ENCODE results near the gene ABHD5.

ABHD5 gene

DNA sequence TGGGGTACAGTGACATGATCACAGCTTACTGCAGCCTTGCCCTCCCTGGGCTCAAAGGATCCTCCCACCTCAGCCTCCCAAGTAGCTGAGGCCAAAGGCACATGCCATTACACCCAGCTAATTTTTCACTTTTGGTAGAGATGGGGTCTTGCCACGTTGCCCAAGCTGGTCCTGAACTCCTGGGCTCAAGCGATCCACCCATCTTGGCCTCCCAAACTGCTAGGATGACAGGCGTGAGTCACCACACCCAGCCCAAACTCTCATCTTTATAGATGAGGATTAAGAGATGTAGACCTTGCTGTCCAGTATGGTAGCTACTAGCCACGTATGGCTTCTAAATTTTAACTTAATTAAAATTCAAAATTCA, 4.4 kb upstream of the ABHD5 start:
- no peak for DNase-seq

DNA sequence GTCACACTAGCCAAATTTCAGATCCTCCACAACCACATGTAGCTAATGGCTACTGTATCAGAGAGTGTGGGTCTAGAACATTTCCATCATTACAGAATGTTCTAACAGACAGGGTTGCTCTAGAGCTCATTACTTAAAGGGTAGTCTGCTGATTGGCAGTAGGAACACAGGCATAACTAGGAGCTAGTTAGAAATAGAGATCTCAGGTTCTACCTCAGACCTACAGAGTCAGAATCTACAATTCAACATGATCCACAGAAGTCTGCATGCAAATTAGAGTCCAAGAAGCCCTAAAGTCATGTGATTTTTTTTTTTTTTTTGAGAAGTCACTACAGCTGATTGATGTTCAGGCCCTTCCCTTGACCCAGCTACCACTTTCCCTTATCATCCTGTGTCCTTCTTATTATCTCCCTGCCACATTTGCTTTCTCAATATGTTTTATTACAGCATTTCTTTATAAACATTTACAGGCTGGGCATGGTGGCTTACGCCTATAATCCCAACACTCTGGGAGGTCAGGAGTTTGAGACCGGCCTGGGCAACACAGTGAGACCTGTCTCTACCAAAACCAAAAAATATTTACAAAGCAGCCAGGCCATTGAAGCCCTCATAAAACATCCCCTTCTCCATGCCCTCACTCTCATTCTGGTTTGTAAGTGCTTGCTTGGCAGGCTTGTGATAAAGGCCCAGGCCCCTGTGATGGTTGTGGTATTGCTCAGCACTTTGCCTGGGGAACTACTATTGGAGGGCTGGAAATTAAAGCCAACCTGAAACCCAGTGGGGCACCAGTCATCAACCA, 3.8 kb upstream of the ABHD5 start:
- DNase-seq: no peak

DNA sequence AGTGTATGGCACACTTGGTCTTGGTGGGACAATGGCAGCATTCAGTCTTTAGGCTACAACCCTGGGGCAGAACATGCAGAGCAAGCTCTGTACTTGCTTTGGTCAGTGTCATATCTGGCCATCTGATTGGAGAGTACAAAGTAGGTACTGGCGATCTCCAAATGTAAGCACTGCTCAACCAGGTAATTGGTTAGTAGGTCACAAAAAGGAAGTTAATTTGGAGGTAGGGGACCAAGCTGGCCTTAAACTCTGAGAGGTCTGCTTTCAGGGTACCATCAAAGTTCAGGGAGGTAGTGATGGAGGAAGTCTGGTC, 3.3 kb upstream of the ABHD5 start:
- no peak for DNase-seq

DNA sequence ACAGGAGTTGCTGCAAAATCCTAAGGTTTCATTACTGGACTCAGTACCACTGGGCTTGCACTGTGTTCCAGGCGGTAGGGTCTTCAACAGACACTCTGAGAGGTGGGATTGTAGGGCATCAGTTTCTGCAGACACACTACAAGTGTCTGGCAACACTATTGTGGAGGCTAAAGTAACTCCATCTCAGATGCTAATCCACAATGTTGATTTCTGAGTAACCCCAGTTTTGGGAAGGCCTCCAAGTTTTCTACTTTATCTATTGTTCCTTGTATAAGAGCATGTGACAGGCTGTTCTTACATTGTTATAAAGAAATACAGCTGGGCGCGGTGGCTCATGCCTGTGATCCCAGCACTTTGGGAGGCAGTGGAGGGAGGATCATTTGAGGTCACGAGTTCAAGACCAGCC, 2.5 kb upstream of the ABHD5 start:
- no peak for DNase-seq

DNA sequence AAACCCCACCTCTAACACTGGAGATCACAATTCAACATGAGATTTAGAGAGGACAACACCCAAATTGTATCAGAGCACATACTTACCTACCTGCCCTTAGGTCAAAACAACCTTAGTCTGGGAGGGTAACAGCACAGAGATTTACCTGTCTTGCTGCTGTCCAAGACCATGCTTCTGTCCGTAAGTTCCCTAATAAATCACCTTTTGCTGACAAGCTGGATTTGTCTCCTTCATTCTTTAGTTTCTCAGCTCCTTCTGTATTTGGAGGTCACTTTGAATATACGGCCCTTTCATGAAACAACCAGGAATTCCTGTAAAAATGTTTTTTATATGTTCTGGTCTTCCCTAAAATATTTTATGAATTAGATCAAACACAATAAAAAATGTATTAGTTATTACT, 1.6 kb upstream of the ABHD5 start:
- no peak for DNase-seq

DNA sequence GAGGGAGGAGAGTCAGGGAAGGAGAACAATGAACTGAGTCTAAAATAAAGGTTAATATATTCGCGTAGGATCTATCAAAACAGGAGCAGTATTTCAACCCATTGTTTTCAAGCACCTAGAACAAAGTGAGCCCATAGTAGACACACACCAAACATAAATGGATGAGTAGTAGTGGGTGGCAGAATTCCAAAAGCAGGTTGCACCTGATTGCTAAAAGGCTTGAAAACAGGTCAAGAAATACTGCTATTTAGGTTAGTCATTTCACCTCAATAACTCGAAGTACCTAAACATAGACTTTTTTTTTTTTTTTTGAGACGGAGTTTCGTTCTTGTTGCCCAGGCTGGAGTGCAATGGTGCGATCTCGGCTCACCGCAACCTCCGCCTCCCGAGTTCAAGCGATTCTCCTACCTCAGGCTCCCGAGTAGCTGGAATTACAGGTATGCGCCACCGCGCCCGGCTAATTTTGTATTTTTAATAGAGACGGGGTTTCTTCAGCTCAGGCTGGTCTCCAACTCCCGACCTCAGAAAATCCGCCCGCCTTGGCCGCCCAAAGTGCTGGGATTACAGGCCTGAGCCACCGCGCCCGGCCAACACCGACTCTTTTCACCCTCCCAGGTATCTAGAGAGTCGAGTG, 855 bp upstream of the ABHD5 start:
- no peak for DNase-seq

DNA sequence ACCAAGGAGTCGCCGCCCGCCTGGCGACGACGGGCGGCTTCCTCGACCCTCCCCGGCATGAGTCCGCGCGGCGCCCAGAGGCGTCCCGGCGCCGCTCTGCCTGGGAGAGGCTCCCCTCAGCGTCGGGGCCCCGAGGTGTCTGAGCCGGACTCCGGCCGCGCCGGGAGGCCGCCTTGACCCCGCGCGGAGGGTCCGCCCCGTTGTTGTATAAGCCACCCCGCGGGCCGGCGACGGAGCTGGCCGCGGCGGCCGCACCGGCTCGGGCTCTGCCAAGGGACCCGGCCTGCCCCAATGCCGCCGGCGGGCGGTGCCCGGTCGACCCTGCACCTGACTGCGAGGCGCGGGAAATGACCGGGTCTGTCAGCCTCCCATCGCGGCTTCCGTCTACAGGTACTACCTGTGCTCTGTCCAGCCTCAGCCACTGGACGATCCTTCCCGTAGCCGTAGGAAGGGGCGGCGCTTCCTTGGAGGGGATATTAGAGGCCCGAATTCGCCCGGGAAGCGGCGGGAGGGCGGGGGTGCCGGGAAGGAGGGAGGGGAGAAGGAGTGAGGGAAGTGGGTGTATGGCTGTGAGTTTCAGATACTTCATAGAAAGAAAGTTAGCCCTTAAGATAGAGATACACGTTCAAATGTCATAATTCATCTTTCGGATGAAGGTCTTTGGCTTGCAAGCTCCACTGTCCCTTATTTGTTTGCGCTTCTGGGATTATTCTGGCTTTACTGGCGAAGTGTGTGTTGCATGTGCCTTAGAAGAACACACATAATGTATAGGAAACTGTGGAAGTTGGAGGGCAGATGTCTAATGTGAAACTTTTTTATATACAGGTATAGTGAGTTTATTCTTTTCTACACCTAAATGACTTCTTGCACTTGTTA, 620 bp downstream of the ABHD5 start:
- DNase-seq: peak; percentile 58

DNA sequence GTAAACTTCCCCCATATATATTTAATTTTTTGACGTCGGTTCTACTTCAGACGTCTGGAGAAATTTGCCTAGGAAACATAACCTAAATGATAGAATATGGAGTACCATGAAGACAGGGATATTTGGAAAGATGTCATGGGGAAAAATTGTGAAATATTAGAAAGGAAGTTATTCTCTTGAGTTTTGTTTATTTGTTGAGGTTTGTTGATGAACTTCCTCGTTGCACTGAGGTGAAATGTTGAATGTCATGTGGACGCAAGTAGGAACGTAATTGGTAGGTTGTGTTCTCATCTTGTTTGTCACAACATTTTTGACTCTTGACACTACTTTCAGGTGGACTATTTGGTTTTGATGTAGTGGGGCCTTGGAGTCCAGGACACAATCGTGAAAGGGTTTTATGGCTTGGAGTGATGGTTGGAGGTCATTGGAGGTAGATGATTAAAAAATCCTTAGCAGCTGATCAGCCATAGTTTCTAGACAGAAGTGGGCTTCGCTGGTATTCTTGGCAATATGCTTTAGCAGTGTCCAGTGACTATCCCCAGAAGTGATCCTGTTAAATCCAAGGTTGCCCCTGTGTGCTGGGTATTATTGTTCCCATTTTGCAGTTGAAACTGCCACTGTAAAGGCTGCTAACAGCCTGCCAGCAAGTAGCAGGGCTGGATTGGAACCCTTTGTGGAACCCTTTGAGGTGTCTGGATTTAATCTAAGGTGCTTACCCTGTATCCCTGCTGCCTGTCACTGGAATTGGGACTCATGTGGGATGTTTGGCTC, 1.5 kb downstream of the ABHD5 start:
- no peak for DNase-seq

DNA sequence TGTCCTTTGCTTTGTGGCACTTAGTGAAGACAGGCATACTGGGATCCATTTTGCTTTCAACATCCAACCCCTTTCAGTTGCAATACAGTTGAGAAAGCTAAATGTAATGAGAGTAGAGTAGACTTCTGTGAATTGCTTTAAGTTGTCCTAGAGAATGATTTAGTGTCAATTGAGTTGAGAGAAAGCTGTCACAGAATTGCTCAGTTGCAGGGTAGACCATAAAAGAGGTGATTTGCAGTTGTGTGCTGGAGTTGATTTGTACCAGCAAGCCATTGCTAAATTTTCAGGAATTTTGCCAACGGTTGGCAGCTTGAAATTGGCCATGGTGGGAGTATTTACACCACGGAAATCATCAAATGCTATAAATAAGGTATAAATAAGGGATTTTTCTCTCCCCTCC, 2.2 kb downstream of the ABHD5 start:
- no peak for DNase-seq

DNA sequence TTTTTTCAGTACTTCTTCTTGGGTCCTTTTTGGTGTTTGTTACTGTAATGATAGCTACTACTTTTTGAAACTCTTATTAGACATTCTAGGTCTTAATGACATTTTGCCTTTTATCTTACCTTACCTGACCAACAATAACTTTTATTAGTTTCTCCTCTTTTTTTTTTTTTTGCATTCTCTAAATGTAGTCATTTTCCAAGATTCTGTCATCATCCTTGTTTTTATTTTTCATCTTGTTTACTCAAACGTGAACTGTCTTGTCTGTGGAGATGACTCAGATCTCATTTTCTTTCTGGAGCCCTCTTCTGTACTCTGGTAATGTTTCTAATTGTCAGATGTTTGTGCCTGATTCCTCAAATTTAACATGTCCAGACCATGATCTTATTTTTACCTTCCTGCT, 2.9 kb downstream of the ABHD5 start:
- DNase-seq: no peak

DNA sequence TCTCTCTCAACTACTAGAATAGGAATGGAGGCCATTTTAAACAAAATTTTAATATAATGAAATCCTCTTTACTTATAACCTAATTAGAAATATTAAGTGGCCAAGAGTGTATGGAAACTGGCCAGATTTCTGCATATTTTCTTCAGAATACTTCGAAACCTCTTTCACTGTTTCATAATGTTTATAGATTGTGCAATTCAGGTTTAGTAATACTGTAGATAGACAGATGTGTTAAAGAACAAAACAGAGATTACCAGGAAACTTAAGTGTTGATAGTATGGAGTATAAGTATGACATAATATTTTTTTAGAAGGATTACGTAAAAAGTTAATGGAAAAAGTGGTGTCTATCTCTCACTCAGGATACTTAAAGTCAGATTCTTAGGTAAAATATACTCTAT, 4.7 kb downstream of the ABHD5 start:
- no peak for DNase-seq

DNA sequence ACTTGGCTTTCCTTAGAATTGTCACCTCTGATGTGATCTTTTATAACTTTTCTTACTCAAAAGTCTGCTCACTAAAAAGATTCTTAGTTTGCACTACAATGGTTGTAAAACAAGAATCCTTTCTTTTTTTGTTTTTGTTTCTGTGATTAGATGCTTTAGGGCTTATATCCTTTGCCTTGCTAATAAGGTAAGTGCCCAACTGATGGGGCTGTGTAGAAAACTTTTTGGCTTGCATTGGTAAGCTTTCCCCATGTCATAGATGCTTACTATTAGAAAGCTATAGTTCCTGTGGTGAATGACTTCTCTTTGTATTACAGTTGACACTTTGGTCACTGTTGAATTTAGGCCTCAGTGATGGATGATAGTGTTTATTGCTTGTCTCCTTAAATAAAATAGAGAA, 5.1 kb downstream of the ABHD5 start:
- no peak for DNase-seq

DNA sequence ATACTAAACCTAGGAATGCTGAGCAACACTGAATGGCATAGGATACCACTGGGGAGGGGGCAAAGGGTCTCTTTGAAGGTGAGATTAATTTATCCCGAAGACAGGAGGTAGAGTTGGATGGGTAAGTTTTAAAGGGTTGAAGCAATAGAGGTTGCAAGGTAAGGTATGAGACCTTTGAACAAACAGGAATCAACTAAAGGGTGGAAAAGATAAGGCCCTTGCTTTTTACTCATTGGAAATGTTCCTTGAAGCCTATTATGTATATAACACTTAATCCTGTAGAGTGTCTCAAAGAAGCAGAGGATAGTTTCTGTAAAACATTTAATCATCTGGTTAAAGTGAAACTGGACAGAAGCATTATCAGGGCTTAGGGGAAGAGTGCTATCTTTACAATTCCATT, 5.7 kb downstream of the ABHD5 start:
- DNase-seq: no peak

DNA sequence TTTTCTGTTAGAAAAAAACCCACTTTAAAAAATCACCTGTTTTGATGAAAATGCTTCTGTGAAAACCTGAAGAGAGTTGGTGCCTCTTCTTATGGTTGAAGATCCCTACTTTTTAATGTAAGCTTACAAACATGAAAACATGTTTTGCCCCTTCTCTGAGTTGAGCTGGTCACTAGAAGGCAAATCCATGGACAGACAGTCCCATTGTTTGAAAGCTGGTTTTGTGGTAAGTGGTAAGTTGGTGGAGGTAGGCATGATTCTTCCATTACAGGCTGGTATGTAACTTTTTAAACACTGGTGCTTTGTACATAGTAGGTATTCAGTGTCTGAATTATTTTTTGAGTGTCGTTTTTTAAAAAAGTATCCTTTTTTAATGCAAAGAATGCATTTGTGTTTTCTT, 6.1 kb downstream of the ABHD5 start:
- no peak for DNase-seq

DNA sequence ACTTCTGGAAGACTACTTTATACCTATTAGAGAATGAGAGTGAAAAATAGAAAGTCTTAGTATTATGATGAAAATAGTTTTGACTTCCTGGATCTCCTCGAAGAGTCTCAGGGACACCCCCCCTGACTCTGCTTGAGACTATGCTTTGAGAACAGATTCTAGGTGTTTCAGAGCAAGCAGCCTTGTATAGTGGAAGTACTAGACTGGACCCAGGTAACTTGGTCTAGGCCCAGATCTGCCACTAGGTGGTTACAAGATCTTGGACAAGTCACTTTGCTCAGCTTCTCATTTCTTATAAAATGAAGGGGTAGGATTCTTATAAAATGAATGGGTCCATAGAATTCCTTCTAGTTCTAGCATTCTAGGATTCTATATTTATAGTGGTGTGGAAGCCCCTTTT, 9.1 kb downstream of the ABHD5 start:
- peak; percentile 10 for DNase-seq

DNA sequence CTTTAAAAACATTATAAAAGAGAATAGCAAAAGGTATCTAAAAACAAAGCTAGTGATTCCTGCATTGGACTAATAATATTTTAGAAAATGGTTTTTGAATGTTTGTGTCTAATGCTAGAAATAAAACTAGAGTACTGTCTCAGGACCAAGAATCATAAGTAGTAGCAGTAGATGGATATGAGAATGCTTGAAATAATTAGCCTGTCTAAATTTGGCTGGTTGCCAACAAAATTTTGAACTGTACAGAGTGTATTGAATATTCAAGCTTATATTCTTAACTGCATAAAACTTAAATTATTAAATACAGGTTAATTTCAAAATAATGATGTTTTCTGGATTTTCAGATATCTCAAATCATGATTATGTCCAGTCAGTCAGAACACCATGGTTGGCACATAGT, 14.0 kb downstream of the ABHD5 start:
- DNase-seq: no peak

DNA sequence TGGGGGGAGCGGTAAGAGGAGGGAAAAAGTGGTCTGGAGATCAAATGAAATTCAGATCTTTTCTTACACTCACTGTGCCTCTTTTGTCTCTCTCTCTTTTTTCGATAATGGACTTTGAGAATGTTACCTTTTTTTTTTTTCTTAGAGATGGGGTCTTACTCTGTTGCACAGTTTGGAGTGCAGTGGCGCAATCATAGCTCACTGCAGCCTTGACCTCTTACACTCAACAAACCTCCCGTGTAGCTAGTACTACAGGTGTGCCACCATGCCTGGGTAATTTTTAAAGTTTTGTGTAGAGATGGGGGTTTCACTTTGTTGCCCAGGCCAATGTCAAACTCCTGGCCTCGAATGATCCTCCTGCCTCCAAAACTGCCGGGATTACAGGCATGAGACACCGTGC, 15.6 kb downstream of the ABHD5 start:
- DNase-seq: no peak

DNA sequence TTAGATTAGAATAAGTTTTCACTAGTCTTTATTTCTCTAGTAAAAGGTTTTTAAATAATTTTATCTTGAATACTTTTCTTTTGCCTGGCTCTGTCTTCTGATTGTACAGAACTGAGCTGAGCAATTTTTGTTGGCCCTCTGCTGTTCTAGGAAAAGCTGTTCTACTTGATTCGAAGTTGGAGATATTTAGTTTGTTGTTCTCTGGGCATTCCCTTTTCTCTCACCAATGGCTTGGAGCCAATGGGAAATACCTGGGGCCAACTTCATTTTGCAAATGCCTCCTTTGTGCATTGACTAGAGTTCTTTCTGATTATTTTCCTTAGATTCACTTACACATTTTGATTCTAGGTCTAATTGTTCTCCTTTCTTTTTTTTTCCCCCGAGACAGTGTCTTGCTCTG, 16.5 kb downstream of the ABHD5 start:
- no peak for DNase-seq

DNA sequence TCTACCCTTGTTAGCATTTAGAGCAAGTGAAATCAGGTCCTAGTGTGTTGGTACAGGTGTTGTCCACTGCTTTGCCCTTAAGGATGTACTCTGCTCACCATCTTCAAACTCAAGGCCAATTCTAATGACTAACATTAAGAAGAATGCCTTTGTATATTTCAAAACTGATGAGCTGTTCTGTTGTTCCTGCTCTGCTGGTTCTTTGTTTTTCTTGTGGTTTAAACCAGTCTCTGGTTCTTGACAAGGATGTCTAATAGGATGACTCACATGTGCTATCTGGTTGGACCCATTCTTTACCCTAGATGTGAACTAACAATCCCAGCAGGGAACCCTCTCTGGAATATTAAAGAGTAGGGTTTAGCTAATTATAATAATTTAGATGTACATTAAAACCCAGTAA, 17.3 kb downstream of the ABHD5 start:
- DNase-seq: no peak

DNA sequence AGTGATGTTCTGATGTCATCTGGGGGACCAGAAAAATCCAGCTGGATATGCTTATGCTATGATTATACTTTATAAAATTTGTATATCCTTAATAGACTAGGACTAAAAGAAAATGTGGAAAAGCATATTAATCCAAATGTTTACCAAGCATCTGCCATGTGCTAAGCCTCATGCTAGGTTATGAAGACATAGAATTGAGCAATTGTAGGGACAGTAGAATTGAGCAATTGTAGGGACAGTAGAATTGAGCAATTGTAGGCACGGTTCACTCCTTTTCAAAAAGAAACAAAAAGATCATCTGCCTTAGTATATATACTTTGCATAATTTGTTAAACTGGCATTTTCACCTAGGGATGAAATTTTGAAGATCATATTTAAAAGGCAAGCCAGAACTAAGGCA, 18.3 kb downstream of the ABHD5 start:
- no peak for DNase-seq

DNA sequence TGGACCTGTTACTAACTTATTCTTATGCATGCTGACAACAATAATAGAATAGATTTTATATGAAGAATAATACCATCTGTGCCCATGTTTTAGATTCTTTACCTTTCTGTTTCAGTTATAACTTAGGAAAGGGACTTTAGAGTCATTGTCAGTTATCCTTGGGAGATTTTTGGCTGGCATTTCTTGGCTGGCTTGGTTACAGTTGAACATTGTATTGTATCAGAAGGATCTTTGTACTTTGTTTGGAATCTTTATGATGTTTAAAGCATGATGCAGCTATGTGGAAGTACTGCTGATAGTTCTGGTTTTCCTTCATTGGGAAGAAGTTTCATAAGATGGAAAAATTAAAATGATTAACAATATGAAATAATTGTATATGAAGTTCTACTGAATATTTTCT, 19.9 kb downstream of the ABHD5 start:
- no peak for DNase-seq

DNA sequence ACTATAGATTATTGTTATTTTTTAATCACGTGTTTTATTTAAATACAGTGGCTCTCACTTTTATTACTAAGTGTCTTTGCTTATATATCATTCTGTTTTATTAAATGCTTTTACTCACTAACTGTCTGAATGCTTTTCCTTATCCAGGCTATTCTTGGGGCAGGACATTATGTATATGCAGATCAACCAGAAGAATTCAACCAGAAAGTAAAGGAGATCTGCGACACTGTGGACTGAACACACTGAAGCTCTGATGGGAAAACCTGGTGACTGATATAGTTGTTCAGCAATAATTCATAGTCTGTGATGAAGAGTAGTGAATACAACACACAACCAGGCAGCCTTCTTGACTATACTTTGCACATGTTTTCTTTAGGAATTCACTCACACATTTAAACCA, 27.6 kb downstream of the ABHD5 start:
- DNase-seq: no peak

DNA sequence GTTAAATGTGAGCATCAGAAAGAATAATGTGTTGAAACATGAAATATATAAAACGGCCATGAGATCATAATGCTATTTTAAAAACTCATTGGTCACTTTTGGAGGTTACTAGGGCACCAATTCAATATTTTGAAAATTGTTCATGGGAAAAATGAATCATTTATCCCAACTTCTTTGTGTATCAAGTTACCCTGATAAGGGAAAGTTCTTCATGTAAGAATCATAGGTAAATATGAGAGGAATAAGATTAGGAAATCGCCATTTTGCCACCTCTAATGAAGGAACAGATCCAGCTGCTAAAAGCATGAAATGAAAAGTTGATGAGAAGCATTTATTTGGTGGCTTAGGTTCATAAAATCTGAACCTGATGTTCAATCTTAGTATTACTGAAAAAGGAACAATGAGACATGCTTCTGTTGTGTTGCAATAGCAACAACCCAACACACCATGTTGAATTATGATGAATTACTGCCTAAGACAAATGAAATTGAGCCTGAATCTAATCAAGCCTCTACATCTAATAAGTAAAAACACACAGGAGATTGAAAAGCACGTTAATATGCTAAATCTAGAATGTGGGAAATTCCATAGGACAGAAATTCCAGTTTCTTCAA, 32.5 kb downstream of the ABHD5 start:
- no peak for DNase-seq

Data from stimulated activated CD4-positive, alpha-beta T cell treated with anti-CD3 and anti-CD28 coated beads, Interleukin-15, amount 100 ng/mL, for 24 hours (primary cell).